ENCODE measurements around the gene MT1X. TPM values are rescaled to one million over a fixed set of nuclear protein-coding genes. Genes with fewer than 3 reads are reported as not detected.

The MT1X gene
- total and polyA plus RNA-seq, 2 of the 13 experiments (the other 11 are each of a cell fraction or from before 2014, with no cell fraction given) = 19.7 to 288 TPM

- 0 out of 2 replicates have a peak, but pooled peaks have one; percentile 33 for TF ChIP-seq ZSCAN25 (CRISPR knock-in tag; IDR thresholded peaks at IDR 0.05)
- no peak for TF ChIP-seq HIVEP1 (CRISPR knock-in tag; IDR thresholded peaks at IDR 0.05)
- TF ChIP-seq, protein P1, sequence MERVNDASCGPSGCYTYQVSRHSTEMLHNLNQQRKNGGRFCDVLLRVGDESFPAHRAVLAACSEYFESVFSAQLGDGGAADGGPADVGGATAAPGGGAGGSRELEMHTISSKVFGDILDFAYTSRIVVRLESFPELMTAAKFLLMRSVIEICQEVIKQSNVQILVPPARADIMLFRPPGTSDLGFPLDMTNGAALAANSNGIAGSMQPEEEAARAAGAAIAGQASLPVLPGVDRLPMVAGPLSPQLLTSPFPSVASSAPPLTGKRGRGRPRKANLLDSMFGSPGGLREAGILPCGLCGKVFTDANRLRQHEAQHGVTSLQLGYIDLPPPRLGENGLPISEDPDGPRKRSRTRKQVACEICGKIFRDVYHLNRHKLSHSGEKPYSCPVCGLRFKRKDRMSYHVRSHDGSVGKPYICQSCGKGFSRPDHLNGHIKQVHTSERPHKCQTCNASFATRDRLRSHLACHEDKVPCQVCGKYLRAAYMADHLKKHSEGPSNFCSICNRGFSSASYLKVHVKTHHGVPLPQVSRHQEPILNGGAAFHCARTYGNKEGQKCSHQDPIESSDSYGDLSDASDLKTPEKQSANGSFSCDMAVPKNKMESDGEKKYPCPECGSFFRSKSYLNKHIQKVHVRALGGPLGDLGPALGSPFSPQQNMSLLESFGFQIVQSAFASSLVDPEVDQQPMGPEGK (CRISPR knock-in tag; IDR thresholded peaks at IDR 0.05) = peak; percentile 80
- no peak for TF ChIP-seq ZSCAN12 (CRISPR knock-in tag; IDR thresholded peaks at IDR 0.05)
- no peak for TF ChIP-seq MAFF (IDR thresholded peaks at IDR 0.05; ENCODE audit: low read depth, low read length)
- TF ChIP-seq ZNF652 (CRISPR knock-in tag; IDR thresholded peaks at IDR 0.05; ENCODE audit: borderline replicate concordance, low read depth) = 0 out of 2 replicates have a peak, but pooled peaks have one; percentile 21
- TF ChIP-seq, protein P2, sequence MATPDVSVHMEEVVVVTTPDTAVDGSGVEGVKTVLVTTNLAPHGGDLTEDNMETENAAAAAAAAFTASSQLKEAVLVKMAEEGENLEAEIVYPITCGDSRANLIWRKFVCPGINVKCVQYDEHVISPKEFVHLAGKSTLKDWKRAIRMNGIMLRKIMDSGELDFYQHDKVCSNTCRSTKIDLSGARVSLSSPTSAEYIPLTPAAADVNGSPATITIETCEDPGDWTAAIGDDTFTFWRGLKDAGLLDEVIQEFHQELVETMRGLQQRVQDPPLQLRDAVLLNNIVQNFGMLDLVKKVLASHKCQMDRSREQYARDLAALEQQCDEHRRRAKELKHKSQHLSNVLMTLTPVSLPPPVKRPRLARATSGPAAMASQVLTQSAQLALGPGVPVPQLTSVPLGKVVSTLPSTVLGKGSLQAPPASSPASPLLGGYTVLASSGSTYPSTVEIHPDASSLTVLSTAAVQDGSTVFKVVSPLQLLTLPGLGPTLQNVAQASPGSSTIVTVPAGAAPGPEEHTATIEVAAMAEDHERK (CRISPR knock-in tag; IDR thresholded peaks at IDR 0.05; ENCODE audit: low read depth) = peak; percentile 87
- 0 out of 2 replicates have a peak, but pooled peaks have one; percentile 57 for TF ChIP-seq ZNF136 (CRISPR knock-in tag; IDR thresholded peaks at IDR 0.05; ENCODE audit: low read depth)
- 0 out of 2 replicates have a peak, but pooled peaks have one; percentile 28 for TF ChIP-seq ZNF367 (CRISPR knock-in tag; IDR thresholded peaks at IDR 0.05; ENCODE audit: borderline replicate concordance)
- TF ChIP-seq HNF4G (IDR thresholded peaks at IDR 0.05; ENCODE audit: borderline replicate concordance, low read depth, low read length) = no peak
- TF ChIP-seq HNF4G (CRISPR knock-in tag; IDR thresholded peaks at IDR 0.05; ENCODE audit: borderline replicate concordance, low read depth) = no peak
- no peak for TF ChIP-seq ZNF251 (CRISPR knock-in tag; IDR thresholded peaks at IDR 0.05)
- TF ChIP-seq PITX1 (CRISPR knock-in tag; IDR thresholded peaks at IDR 0.05) = peak; percentile 59; the same call in 1 of the 2 replicates
- TF ChIP-seq FOSL1 (CRISPR knock-in tag; IDR thresholded peaks at IDR 0.05; ENCODE audit: borderline replicate concordance) = no peak
- peak; percentile 62; the same call in 1 of the 2 replicates for TF ChIP-seq ZNF724P (CRISPR knock-in tag; IDR thresholded peaks at IDR 0.05; ENCODE audit: borderline replicate concordance)
- peak; percentile 94 for TF ChIP-seq ZHX1 (CRISPR knock-in tag; IDR thresholded peaks at IDR 0.05; ENCODE audit: low read depth)
- peak; percentile 38; the same call in 1 of the 2 replicates for TF ChIP-seq MED13 (CRISPR knock-in tag; IDR thresholded peaks at IDR 0.05)
- TF ChIP-seq, protein P3, sequence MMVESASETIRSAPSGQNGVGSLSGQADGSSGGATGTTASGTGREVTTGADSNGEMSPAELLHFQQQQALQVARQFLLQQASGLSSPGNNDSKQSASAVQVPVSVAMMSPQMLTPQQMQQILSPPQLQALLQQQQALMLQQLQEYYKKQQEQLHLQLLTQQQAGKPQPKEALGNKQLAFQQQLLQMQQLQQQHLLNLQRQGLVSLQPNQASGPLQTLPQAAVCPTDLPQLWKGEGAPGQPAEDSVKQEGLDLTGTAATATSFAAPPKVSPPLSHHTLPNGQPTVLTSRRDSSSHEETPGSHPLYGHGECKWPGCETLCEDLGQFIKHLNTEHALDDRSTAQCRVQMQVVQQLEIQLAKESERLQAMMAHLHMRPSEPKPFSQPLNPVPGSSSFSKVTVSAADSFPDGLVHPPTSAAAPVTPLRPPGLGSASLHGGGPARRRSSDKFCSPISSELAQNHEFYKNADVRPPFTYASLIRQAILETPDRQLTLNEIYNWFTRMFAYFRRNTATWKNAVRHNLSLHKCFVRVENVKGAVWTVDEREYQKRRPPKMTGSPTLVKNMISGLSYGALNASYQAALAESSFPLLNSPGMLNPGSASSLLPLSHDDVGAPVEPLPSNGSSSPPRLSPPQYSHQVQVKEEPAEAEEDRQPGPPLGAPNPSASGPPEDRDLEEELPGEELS (CRISPR knock-in tag; IDR thresholded peaks at IDR 0.05) = peak; percentile 48; the same call in 1 of the 2 replicates
- TF ChIP-seq BORCS8-MEF2B (CRISPR knock-in tag; IDR thresholded peaks at IDR 0.05) = peak; percentile 93
- peak; percentile 86; the same call in 1 of the 2 replicates for TF ChIP-seq SIN3A (IDR thresholded peaks at IDR 0.05; ENCODE audit: borderline replicate concordance, low read depth, low read length)
Measured at GRCh38 chr16:56729735-56730662, 47.7 kb downstream of the MT1X start, which contains the start of gene NUP93 (continued).

Data from HepG2 (cell line).